Measurements from ENCODE around the gene CYP2B6.
A peak's percentile ranks its signal among the peaks of the same experiment; 100 is the strongest.
"Not testable (repeated sequence)": the region's sequence is repeated elsewhere in the genome, so short reads cannot be mapped to it uniquely, and the experiment has no call there.

The CYP2B6 gene

GRCh38 chr19:40980743-40981442, 10.2 kb upstream of the CYP2B6 start:
- not testable (repeated sequence) for DNase-seq (ENCODE audit: low spot score)

GRCh38 chr19:40981591-40981990, 9.5 kb upstream of the CYP2B6 start:
- DNase-seq (ENCODE audit: low spot score), result no peak

GRCh38 chr19:40982594-40983101, 8.4 kb upstream of the CYP2B6 start:
- no peak for DNase-seq (ENCODE audit: low spot score)

GRCh38 chr19:40989453-40989852, 1.6 kb upstream of the CYP2B6 start:
- no peak for DNase-seq (ENCODE audit: low spot score)

GRCh38 chr19:40995355-40995754, 4.3 kb downstream of the CYP2B6 start:
- DNase-seq (ENCODE audit: low spot score), result peak; percentile 8

GRCh38 chr19:40999018-40999417, 7.9 kb downstream of the CYP2B6 start:
- DNase-seq (ENCODE audit: low spot score), result not testable (repeated sequence)

- DNase-seq (ENCODE audit: low spot score), result no peak
These were observed 9.2 kb downstream of the CYP2B6 start for GRCh38 chr19:41000310-41000737.

- DNase-seq (ENCODE audit: low spot score), result no peak
These were observed 10.3 kb downstream of the CYP2B6 start for GRCh38 chr19:41001243-41001971.

- DNase-seq (ENCODE audit: low spot score), result not testable (repeated sequence)
These were observed 12.6 kb downstream of the CYP2B6 start for GRCh38 chr19:41003656-41004055.

- DNase-seq (ENCODE audit: low spot score), result no peak
These were observed 18.7 kb downstream of the CYP2B6 start for GRCh38 chr19:41009700-41010235.

- no peak for DNase-seq (ENCODE audit: low spot score)
These were observed 22.3 kb downstream of the CYP2B6 start for GRCh38 chr19:41013359-41013758.

- no peak for DNase-seq (ENCODE audit: low spot score)
These were observed 23.6 kb downstream of the CYP2B6 start for GRCh38 chr19:41014643-41015042.

GRCh38 chr19:41016488-41017071, 25.5 kb downstream of the CYP2B6 start:
- no peak for DNase-seq (ENCODE audit: low spot score)

GRCh38 chr19:41018736-41019290, 27.7 kb downstream of the CYP2B6 start:
- DNase-seq (ENCODE audit: low spot score), result no peak

GRCh38 chr19:41019346-41019745, 28.3 kb downstream of the CYP2B6 start:
- DNase-seq (ENCODE audit: low spot score), result no peak

- DNase-seq (ENCODE audit: low spot score), result no peak
These were observed 32.1 kb downstream of the CYP2B6 start for GRCh38 chr19:41023193-41023592.

GRCh38 chr19:41025411-41025810, 34.3 kb downstream of the CYP2B6 start:
- no peak for DNase-seq (ENCODE audit: low spot score)

- DNase-seq (ENCODE audit: low spot score), result no peak
These were observed 34.8 kb downstream of the CYP2B6 start for GRCh38 chr19:41025871-41026270.

GRCh38 chr19:41027273-41027967, 36.3 kb downstream of the CYP2B6 start:
- no peak for DNase-seq (ENCODE audit: low spot score)

GRCh38 chr19:41029524-41030432, 38.7 kb downstream of the CYP2B6 start:
- DNase-seq (ENCODE audit: low spot score), result no peak

- no peak for DNase-seq (ENCODE audit: low spot score)
These were observed 39.6 kb downstream of the CYP2B6 start for GRCh38 chr19:41030651-41031050.
